Endothelial cell of hepatic sinusoid (primary cell): ENCODE measurements around the gene SERPIND1.
"Not testable (repeated sequence)": the region's sequence is repeated elsewhere in the genome, so short reads cannot be mapped to it uniquely, and the experiment has no call there.

Experiments used
- in situ Hi-C: cut with HindIII; loops from 2 replicates; pipeline ENCODE4 v1.10.0; 2017; ENCODE audit warnings: low sequenced_read_pairs

The SERPIND1 gene

DNA sequence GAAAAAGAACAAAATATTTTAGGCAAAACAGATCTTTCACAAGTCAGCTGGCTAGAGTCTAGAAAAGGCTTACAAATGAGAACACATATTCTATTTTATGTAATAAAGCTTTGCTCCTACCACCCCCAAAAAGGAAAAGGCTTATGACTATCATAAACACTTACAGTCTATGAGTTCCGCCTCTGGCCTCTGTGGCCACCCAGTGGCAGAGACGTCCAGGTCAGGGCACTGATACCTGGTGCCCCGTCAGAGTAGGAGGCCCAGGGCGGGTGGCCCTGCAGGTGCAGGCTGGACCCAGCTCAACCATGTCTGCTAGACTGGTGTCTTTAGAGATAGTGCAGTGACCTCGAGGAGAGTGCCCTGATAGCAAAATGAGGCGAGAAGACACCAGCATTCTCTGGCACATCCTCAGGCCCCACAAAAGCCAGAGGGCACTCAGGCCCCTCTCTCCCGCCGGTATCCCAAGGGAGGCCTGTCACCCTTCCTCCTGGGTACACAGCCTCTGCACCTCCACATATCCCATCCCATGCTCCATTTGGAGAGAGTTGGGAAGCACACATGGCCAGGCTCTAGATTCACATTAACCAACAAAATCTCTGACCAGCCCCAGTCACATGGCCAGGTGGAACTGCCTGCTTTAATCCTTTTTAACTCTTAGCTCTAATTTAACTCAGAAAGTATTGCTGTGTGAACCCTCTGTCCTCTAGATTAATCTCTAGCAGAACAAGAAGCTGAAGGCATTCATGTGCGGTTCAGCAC lies 27.3 kb upstream of the SERPIND1 start:
- in situ Hi-C loops = no loop called here

- in situ Hi-C loops = no loop called here
Measured at GRCh38 chr22:20747223-20747622, 26.7 kb upstream of the SERPIND1 start.

- in situ Hi-C loops = no loop called here
Measured at GRCh38 chr22:20748082-20748481, 25.8 kb upstream of the SERPIND1 start.

GRCh38 chr22:20748731-20749428 lies 25.0 kb upstream of the SERPIND1 start:
- in situ Hi-C loops = no loop called here

- in situ Hi-C loops = no loop called here
Measured at GRCh38 chr22:20749453-20749852, 24.5 kb upstream of the SERPIND1 start.

GRCh38 chr22:20750461-20751184 lies 23.3 kb upstream of the SERPIND1 start:
- in situ Hi-C loops = no loop called here

DNA sequence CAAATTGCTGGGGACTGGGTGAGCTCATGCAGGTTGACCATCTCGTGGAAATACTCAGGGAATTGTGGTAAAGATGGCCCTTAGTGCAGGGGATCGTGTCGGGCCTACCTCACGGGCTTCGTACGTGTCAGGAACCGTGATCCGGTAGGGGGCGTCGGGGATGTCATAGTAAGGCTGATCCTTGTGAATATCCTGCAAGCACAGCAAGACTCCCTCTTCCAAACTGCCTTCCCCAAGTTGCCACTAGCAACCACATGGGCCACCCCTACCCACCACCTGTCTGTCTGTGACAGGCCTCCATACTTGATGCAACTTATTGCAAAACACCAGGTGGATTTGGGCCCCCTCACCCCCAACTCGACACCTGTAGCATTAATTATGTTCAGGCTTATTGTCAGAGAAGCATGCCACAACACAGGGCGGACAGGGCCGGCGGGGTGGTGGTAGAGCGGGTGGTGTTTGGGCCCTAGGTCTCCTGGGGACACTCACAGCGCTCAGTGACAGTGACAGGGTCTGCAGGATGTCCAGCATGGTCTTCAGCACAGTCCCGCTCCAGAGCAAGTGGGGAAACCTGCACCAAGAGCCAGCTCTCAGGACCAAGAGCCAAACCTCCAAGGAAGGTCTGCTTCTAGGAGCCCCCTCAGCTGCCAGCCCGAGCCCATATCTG lies 22.6 kb upstream of the SERPIND1 start:
- in situ Hi-C loops = no loop called here

- in situ Hi-C loops = no loop called here
Measured at GRCh38 chr22:20752104-20752741, 21.7 kb upstream of the SERPIND1 start.

DNA sequence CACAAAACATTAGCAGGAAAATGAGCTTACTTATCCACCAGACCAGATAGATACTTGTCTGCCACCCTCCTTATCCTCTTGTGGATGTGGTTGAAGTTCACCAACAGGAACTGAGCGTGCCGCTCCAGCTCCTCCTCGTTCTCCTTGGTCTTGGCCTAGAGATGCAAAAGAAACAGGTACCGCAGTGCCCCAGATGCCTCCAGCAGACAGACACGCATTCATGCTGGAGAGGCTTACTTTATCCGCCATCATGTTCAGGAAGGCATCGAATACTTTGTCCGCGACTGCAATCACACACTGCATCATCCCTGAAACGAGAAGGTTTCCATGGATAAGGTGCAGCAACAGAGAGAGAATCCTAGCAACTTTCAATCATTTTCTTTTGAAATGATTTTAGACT lies 21.0 kb upstream of the SERPIND1 start:
- in situ Hi-C loops = no loop called here

DNA sequence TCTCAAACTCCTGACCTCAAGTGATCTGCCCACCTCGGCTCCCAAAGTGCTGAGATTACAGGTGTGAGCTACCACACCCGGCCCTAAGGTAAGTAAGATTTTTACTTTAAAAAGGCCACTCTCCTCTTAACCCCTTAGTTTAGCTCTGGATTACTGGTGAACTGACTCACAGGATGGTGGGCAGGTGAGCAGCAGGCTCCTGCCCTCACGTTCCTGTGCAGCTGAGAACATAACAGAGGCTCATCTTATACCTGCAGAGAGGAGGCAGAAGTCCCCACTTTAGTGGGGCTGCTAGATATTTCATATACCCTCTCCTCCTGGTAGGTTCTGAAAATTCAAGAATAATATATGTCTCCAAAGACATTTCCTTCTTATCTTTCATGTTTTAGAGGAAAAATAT lies 17.1 kb upstream of the SERPIND1 start:
- in situ Hi-C loops = no loop called here

- in situ Hi-C loops = no loop called here
Measured at GRCh38 chr22:20758688-20759087, 15.2 kb upstream of the SERPIND1 start.

DNA sequence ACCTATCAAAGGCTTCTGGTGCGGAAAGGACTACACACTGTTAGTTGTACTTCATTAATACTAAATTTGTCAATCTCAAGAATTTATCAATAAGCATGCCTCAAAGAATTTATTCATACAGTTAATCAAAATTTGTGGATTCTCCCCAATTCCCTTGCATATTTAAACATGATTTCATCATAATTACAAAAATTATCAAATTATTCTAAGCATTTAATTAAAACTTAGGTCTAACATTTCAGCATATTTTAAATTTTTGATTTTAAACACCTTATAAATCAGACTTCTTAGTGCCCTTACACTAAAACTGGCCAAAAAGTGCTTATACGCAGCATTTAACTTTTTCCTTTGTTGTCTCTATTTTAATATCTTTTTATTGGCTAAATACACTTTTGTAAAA lies 13.8 kb upstream of the SERPIND1 start:
- in situ Hi-C loops = no loop called here

- in situ Hi-C loops = no loop called here
Measured at GRCh38 chr22:20761536-20761935, 12.4 kb upstream of the SERPIND1 start.

DNA sequence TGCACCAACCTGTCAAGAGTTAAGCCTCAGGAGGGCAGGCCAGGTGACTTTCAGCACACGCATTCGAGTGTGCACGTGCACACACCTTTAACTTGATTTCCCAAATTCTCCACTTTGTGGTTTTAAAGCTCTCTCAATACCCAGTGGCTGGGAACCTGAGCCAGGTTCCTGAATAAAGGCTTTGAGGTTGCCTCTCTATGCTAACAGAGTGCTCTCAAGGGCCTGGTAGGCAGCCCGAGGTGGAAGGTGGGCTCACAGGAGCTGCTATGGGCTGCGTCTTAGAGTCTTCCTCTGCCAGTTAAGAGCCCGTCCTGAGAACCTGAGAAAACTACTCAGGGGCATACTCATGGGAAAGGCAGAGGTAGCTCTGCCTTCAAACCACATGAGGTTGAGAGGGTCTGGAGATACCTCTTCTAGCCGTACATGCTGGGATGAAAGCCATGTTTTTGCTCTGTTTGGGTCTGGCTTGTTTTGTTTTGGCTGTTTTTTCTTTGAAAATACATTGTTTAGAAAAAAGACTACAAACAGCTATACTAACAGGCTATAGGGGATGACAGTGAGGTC lies 11.6 kb upstream of the SERPIND1 start:
- in situ Hi-C loops = no loop called here

DNA sequence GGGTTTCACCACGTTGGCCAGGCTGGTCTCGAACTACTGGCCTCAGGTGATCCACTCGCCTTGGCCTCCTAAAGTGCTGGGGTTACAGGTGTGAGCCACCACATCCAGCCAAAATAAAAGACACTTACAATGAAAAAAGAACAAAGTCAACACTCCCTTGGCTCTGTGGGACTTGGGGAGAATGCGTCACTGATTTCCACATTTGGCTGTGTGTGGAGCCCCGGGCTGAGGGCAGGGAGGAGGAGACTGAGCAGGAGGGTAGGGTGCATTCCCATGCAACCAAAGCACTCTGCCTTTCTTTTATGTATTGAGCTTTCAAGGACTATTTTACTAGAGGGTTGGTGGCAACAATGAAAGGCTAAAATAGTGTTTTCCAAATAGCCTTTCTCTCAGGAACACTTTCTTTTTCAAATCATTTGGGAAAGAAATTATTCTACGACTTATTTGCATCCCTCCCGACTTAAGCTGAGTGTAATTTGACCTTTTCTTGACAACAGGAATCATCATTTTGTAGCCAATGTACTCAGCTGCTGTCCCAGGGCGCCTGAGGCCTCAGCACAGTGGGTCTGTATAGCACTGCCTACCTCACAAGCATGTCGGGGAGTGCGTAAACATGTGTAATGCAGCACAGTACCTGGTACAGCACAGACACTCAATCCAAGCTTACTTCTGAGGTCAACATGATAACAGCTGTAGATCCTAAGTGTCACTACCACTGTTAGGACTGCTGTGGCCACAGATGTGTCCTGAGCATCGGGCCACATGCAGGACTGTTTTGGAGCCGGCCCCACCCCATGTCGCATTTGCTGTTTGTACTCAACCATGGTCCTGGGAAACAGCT lies 10.1 kb upstream of the SERPIND1 start:
- in situ Hi-C loops = no loop called here

DNA sequence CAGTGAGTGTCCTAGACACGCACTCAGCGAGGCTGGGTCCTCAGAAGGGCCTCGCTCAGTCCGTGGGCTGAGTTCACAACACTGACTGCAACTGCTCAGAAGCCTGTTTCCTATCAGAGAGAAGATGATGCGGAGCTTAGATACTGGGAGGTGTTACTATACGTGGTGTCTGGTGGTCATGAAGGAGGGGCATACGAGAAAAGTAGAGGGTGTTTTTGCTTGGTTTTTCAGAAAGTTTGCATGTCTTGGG lies 9.5 kb upstream of the SERPIND1 start:
- in situ Hi-C loops = no loop called here

DNA sequence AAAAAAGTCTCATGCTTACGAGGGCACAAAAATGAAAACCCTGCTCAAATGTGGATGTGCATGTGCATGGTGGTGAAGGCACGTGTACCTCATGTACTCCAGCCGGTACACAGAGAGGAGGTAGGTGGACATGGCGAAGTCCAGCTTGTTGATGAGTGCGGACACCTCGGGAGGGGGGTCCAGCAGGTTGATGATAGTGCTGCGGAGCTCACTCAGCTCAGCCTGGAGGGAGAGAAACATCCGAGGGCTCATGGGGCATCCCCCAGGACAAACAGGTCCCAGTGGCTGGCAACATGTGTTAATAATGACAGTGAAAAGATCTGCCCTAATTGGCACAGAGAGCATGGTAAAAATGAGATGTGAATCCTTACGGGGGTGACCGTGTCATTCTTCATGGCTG lies 9.2 kb upstream of the SERPIND1 start:
- in situ Hi-C loops = no loop called here

DNA sequence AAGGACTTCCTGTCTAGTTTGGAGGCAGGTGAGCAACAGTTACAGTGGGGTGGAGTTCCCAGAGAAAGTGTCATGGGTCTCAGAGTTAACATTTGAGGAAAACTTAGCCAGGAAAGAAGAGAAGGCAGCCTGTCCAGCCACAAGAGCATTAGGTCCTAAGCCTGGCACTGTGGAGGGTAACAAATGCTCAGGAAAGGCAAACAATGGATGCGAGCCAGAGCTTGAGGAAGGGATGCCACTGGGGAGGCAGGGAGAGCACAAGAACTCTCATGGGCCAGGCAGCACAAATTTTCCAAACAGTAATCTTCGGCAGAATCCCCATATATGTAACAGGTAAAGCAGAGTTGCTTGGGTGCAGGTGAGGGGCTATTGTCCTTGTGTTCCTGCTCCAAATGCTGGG lies 8.0 kb upstream of the SERPIND1 start:
- in situ Hi-C loops = no loop called here

- in situ Hi-C loops = no loop called here
Measured at GRCh38 chr22:20766530-20766929, 7.4 kb upstream of the SERPIND1 start.

GRCh38 chr22:20769496-20769826 lies 4.5 kb upstream of the SERPIND1 start:
- in situ Hi-C loops = not testable (repeated sequence)
